SK-N-SH (cell line): ENCODE measurements around the gene OPCML. TPM values are rescaled to one million over a fixed set of nuclear protein-coding genes. Genes with fewer than 3 reads are reported as not detected.

Experiments
- CTCF ChIA-PET: fragments of 300-600, 350-600 bp; formaldehyde crosslinking; extraction: SDS; loops from one replicate; lab custom pipeline; 2021; lab: Yijun Ruan, JAX
- POLR2A ChIA-PET: fragments of 350-600 bp; sonication (Branson Sonifier 250); formaldehyde crosslinking; extraction: SDS; loops from one replicate; lab custom pipeline; 2020; ENCODE audit warnings: antibody characterized with exemption, inconsistent platforms; lab: Yijun Ruan, JAX
- DNase-seq: peaks from one replicate; pipeline ENCODE4 v3.0.0; 2012
- H2AFZ ChIP-seq: fragments of 200-600 bp; sonication (generic); 2 replicates; pipeline ENCODE4 v1.8.1; 2016; ENCODE audit warnings: antibody characterized with exemption, mild to moderate bottlenecking, low read depth
- H3F3A ChIP-seq: fragments of 200-600 bp; sonication (generic); replicated peaks from 2 replicates; pipeline ENCODE3; 2016; ENCODE audit warnings: antibody characterized with exemption, mild to moderate bottlenecking; ENCODE audit not compliant: insufficient read depth
- H3K27ac ChIP-seq, 2 experiments: fragments of 200-500 bp in 1 of 2; fragments of 200-600 bp in 1 of 2; sonication (Bioruptor generic) in 1 of 2; sonication (generic), shearing (Covaris generic) in 1 of 2; 2 replicates each; pipeline versions ENCODE4 v1.5.1 to v1.6.1; 2014 to 2016; ENCODE audit warnings: low read depth in 2 of 2, inconsistent platforms in 1 of 2, low read length in 1 of 2, mild to moderate bottlenecking in 1 of 2, mixed read lengths in 1 of 2
- H3K27me3 ChIP-seq: fragments of 200-600 bp; sonication (generic), shearing (Covaris generic); 2 replicates; pipeline ENCODE4 v1.6.1; 2016; ENCODE audit warnings: mixed run types; ENCODE audit not compliant: insufficient read depth
- H3K36me3 ChIP-seq, 2 experiments: fragments of 200-500 bp in 1 of 2; fragments of 200-600 bp in 1 of 2; sonication (Bioruptor generic) in 1 of 2; sonication (generic) in 1 of 2; replicated peaks in 1 of 2; 2 replicates each; pipeline versions ENCODE3 to v1.5.1; 2014 to 2016; ENCODE audit warnings: low read length in 1 of 2, mild to moderate bottlenecking in 1 of 2; ENCODE audit not compliant: insufficient read depth in 2 of 2, control insufficient read depth in 1 of 2
- H3K4me1 ChIP-seq, 2 experiments: fragments of 200-500 bp in 1 of 2; fragments of 200-600 bp in 1 of 2; sonication (Bioruptor generic) in 1 of 2; sonication (generic), shearing (Covaris generic) in 1 of 2; 2 replicates each; pipeline versions ENCODE4 v1.5.1 to v1.6.1; 2014 to 2016; ENCODE audit warnings: low read depth in 1 of 2, low read length in 1 of 2, mixed run types in 1 of 2; ENCODE audit not compliant: insufficient read depth in 2 of 2, control insufficient read depth in 1 of 2
- H3K4me2 ChIP-seq: fragments of 200-600 bp; sonication (generic), shearing (Covaris generic); 2 replicates; pipeline ENCODE4 v1.6.1; 2017; ENCODE audit warnings: mixed run types
- H3K4me3 ChIP-seq, 2 experiments: fragments of 200-500 bp in 1 of 2; fragments of 200-600 bp in 1 of 2; sonication (Bioruptor generic) in 1 of 2; sonication (generic), shearing (Covaris generic) in 1 of 2; 2 replicates each; pipeline versions ENCODE4 v1.5.1 to v1.8.1; 2014 to 2016; ENCODE audit warnings: low read depth in 2 of 2, inconsistent platforms in 1 of 2, low read length in 1 of 2, mild to moderate bottlenecking in 1 of 2, mixed read lengths in 1 of 2, moderate library complexity in 1 of 2
- H3K79me2 ChIP-seq: fragments of 200-600 bp; sonication (generic); 2 replicates; pipeline ENCODE4 v1.8.1; 2017; ENCODE audit warnings: mild to moderate bottlenecking; ENCODE audit not compliant: insufficient read depth
- H3K9ac ChIP-seq: fragments of 200-600 bp; sonication (generic); 2 replicates; pipeline ENCODE4 v1.6.1; 2017; ENCODE audit warnings: mixed run types
- H3K9me2 ChIP-seq: fragments of 200-600 bp; sonication (generic); 2 replicates; pipeline ENCODE4 v1.6.1; 2017; ENCODE audit warnings: mixed run types
- H3K9me3 ChIP-seq: fragments of 200-600 bp; sonication (generic); 2 replicates; pipeline ENCODE4 v1.6.1; 2017; ENCODE audit warnings: mixed run types, mild to moderate bottlenecking, moderate library complexity
- H4K20me1 ChIP-seq: fragments of 200-600 bp; sonication (generic); 2 replicates; pipeline ENCODE4 v1.6.1; 2017; ENCODE audit warnings: mild to moderate bottlenecking, mixed run types; ENCODE audit not compliant: insufficient read depth
- CTCF ChIP-seq: fragments of 200-600 bp; sonication (generic); IDR thresholded peaks from 2 replicates; pipeline ENCODE4 v1.6.1; 2017; ENCODE audit warnings: antibody characterized with exemption, mild to moderate bottlenecking, moderate library complexity
- EP300 ChIP-seq, 2 experiments: IDR thresholded peaks; 2 replicates each; pipeline versions ENCODE4 v1.4.0 to v1.6.1; 2012; ENCODE audit warnings: borderline replicate concordance in 1 of 2, low read depth in 1 of 2, low read length in 1 of 2
- FOSL2 ChIP-seq: IDR thresholded peaks from 2 replicates; pipeline ENCODE4 v1.4.0; 2012; ENCODE audit warnings: low read depth, mild to moderate bottlenecking, moderate library complexity, borderline replicate concordance
- FOXM1 ChIP-seq: IDR thresholded peaks from 2 replicates; pipeline ENCODE4 v1.4.0; 2012; ENCODE audit warnings: low read depth, mild to moderate bottlenecking
- JUND ChIP-seq: IDR thresholded peaks from 2 replicates; pipeline ENCODE4 v1.4.0; 2012
- MAX ChIP-seq: IDR thresholded peaks from 2 replicates; pipeline ENCODE4 v1.4.0; 2012; ENCODE audit warnings: low read depth
- MEF2A ChIP-seq: IDR thresholded peaks from 2 replicates; pipeline ENCODE4 v1.4.0; 2012; ENCODE audit warnings: low read depth, borderline replicate concordance
- NFIC ChIP-seq: IDR thresholded peaks from 2 replicates; pipeline ENCODE4 v1.4.0; 2012; ENCODE audit warnings: borderline replicate concordance
- NRF1 ChIP-seq: IDR thresholded peaks from 2 replicates; pipeline ENCODE4 v1.6.1; 2012; ENCODE audit warnings: low read depth, mild to moderate bottlenecking, low read length
- PBX3 ChIP-seq: IDR thresholded peaks from 2 replicates; pipeline ENCODE4; 2012
- POLR2AphosphoS5 ChIP-seq: IDR thresholded peaks from 2 replicates; pipeline ENCODE4 v1.6.1; 2012; ENCODE audit warnings: low read depth, low read length
- RFX5 ChIP-seq: IDR thresholded peaks from 2 replicates; pipeline ENCODE4 v1.6.1; 2012; ENCODE audit warnings: mild to moderate bottlenecking, improper control_type of control experiment, low read length
- SMC3 ChIP-seq: IDR thresholded peaks from 2 replicates; pipeline ENCODE4 v1.6.1; 2012; ENCODE audit warnings: low read depth, low read length, improper control_type of control experiment
- TAF1 ChIP-seq: IDR thresholded peaks from 2 replicates; pipeline ENCODE4 v1.6.1; 2012; ENCODE audit warnings: low read depth, mild to moderate bottlenecking, low read length, moderate library complexity, borderline replicate concordance
- TCF12 ChIP-seq: IDR thresholded peaks from 2 replicates; pipeline ENCODE4 v1.4.0; 2012
- TEAD4 ChIP-seq: IDR thresholded peaks from 2 replicates; pipeline ENCODE4 v1.4.0; 2012; ENCODE audit warnings: mild to moderate bottlenecking, borderline replicate concordance; ENCODE audit not compliant: insufficient read depth
- YY1 ChIP-seq: IDR thresholded peaks from 2 replicates; pipeline ENCODE4 v1.4.0; 2012; ENCODE audit warnings: low read depth, mild to moderate bottlenecking
- ZBTB33 ChIP-seq: IDR thresholded peaks from 2 replicates; pipeline ENCODE4 v1.4.0; 2012; ENCODE audit warnings: low read depth, borderline replicate concordance
- WGBS: methylation state at CpG from one replicate; pipeline ENCODE4 v1.1.6; 2017; ENCODE audit warnings: low lambda C conversion rate; 5-methylcytosine and 5-hydroxymethylcytosine counted together
- polyA plus RNA-seq, 3 experiments: library from polyadenylated mRNA; depleted of rRNA; stranded (reverse); fragments of >200 nt; gene quantifications; 2 replicates each; pipeline ENCODE4 v1.2.3, GENCODE V29; 2012
- TF ChIP-seq, protein P1 (sequence below): fragments of 150-350 bp; IDR thresholded peaks from 2 replicates; pipeline ENCODE4 v1.6.1; 2017; ENCODE audit warnings: antibody characterized with exemption, low read length, low read depth, borderline replicate concordance

The OPCML gene
- polyA plus RNA-seq, 1 of the 3 experiments (the other 2 are of a cell fraction): not detected

- Histone ChIP-seq H3K27ac (no peak overlapping the region), H4K20me1 (no peaks in the 10 kb centered on the region), H3K4me1 (no peaks in the 10 kb centered on the region), H2AFZ (no peak overlapping the region), H3K4me3 (no peak overlapping the region), H3F3A (no peaks in the 10 kb centered on the region), H3K4me2 (no peak overlapping the region), H3K36me3 (no peaks in the 10 kb centered on the region), H3K79me2 (no peaks in the 10 kb centered on the region), H3K9ac (no peak overlapping the region), H3K9me2 (no peaks in the 10 kb centered on the region), H3K9me3 (no peaks in the 10 kb centered on the region), H3K27me3 (no peaks in the 10 kb centered on the region)
- WGBS: 37% methylated on average over 5 of the region's 5 CpGs
- TF ChIP-seq ZBTB33: no peak
- DNase-seq: no peak
- CTCF ChIA-PET: no interaction called here
- POLR2A ChIA-PET: no interaction called here
Measured at GRCh38 chr11:133207995-133208394, 324.3 kb downstream of the OPCML start.

DNA sequence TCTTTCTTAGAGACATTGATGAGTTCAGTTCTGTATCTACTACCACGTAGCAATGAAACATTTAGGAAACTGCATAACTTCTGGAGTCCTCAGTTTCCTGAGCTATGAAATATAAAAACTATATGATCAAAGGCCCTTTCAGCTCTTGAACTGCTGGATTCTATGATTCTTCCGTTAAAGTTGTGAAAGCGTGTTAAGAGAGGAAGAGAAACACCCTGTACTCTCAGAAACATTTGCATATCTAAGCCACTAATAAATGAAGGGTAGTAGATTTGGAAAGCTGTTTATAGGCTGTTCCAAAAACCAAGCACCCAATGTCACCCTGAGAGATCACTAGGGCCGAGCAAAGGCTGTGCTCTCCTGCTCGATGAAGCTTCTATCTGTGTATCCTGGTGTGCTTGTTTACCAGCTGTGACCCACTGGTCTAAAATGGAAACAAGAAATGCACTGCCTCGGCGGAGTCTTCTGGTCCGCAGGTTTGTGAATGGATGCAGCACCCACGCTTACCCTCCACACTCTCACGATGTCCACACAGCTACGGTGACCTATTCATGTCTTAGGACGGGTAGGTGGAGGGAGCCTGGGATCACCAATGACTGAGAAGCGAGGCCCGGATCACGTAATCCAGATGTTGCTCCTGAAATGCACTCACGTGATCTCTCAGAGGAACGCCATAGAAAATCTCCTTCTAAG lies 325.8 kb downstream of the OPCML start:
- H3K27ac ChIP-seq: no peak overlapping the region
- no peak overlapping the region for H3K4me3 ChIP-seq
- H4K20me1 ChIP-seq: no peaks in the 10 kb centered on the region
- no peaks in the 10 kb centered on the region for H3K4me1 ChIP-seq
- no peaks in the 10 kb centered on the region for H3K79me2 ChIP-seq
- H3K9me3 ChIP-seq: no peaks in the 10 kb centered on the region
- POLR2A ChIA-PET: no interaction called here
- no peak overlapping the region for H3K4me2 ChIP-seq
- H3K27me3 ChIP-seq: no peaks in the 10 kb centered on the region
- no peak overlapping the region for H3K9ac ChIP-seq
- H3F3A ChIP-seq: no peaks in the 10 kb centered on the region
- no peak for DNase-seq
- no peaks in the 10 kb centered on the region for H3K9me2 ChIP-seq
- no peak overlapping the region for H2AFZ ChIP-seq
- CTCF ChIA-PET: no interaction called here
- no peaks in the 10 kb centered on the region for H3K36me3 ChIP-seq
- WGBS: 38% methylated on average over 17 of the region's 17 CpGs
- TF ChIP-seq ZBTB33 (no peak), POLR2AphosphoS5 (no peak), TEAD4 (no peak), NFIC (no peak), FOSL2 (no peak), NRF1 (no peak), TCF12 (no peak), RFX5 (no peak), MAX (no peak), MEF2A (no peak), PBX3 (no peak), FOXM1 (no peak), JUND (no peak), SMC3 (no peak), CTCF (no peak), YY1 (no peak), TAF1 (no peak), EP300 (IDR thresholded peaks at IDR 0.05; ENCODE audit: borderline replicate concordance in 1 of 2, low read depth in 1 of 2, low read length in 1 of 2) (no peak)
- TF ChIP-seq, protein P1, sequence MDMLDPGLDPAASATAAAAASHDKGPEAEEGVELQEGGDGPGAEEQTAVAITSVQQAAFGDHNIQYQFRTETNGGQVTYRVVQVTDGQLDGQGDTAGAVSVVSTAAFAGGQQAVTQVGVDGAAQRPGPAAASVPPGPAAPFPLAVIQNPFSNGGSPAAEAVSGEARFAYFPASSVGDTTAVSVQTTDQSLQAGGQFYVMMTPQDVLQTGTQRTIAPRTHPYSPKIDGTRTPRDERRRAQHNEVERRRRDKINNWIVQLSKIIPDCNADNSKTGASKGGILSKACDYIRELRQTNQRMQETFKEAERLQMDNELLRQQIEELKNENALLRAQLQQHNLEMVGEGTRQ: no peak
